Peyer's patch (tissue), 4 donors: Measurements from ENCODE around the gene UBQLN3.

Experiments
- CTCF ChIP-seq, 6 experiments: fragments of 450-650 bp in 4 of 6; fragments of 200-600 bp in 2 of 6; sonication (generic) in 1 of 6; IDR thresholded peaks; one replicate each; pipeline ENCODE4 v1.5.1; 2017 to 2019; ENCODE audit warnings: antibody characterized with exemption in 6 of 6, mild to moderate bottlenecking in 3 of 6, moderate library complexity in 1 of 6
- POLR2A ChIP-seq, 2 donors: fragments of 450-650 bp; IDR thresholded peaks; one replicate each; pipeline ENCODE4 v1.5.1; 2017; ENCODE audit warnings: antibody characterized with exemption in 2 of 2, mild to moderate bottlenecking in 2 of 2, moderate library complexity in 2 of 2

DNA sequence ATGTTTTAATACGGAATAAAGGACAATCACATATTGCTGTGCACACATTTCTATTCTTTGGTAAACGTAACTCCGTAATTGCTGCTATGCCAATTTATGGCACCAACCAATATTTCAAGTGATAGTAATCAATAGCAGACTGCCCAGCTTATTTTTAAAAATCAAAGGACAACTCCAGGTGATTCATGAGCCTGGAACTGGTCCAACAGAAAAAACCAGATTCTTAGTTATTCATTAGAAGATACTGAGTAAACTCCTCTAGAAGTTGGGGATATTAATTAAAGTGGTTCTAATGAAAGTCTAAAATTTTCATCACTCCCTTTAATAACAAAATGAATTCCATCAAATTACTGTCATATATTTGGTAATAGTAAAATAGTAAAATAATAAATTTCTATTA, 48.0 kb upstream of the UBQLN3 start:
- TF ChIP-seq POLR2A (IDR thresholded peaks at IDR 0.05) (no peak), CTCF (IDR thresholded peaks at IDR 0.05) (no peak)
